IMR-90 (cell line): ENCODE results near the gene MMAB. TPM values are rescaled to one million over a fixed set of nuclear protein-coding genes. Genes with fewer than 3 reads are reported as not detected.

Source experiments
- ATAC-seq: fragments of 200-7000 bp; cut with Tn5 transposase; 2 replicates; pipeline ENCODE4 v1.9.1; 2020; ENCODE audit warnings: low read depth, mild to moderate bottlenecking, moderate library complexity
- BruUV-seq: library from RNA; stranded (reverse); fragments of 400-500 nt; replicated peaks from 2 replicates; lab custom pipeline; 2021; lab: Mats Ljungman, UMichigan
- CTCF ChIA-PET: fragments of 300-600 bp; formaldehyde crosslinking; extraction: SDS; loops from one replicate; lab custom pipeline; 2021; ENCODE audit warnings: antibody characterized with exemption; lab: Yijun Ruan, JAX
- POLR2A ChIA-PET: fragments of 300-600 bp; sonication (Branson Sonifier 250); formaldehyde crosslinking; loops from one replicate; lab custom pipeline; 2022; ENCODE audit warnings: antibody characterized with exemption; ENCODE audit not compliant: unreplicated experiment; lab: Charles Lee
- DNase-seq: peaks from one replicate; pipeline ENCODE4 v3.0.0; 2013
- H2AFZ ChIP-seq: replicated peaks from 2 replicates; pipeline ENCODE3; 2013; ENCODE audit warnings: low read length, mild to moderate bottlenecking; ENCODE audit not compliant: poor library complexity
- H2AK5ac ChIP-seq: 2 replicates; pipeline ENCODE4 v1.6.1; 2013; ENCODE audit warnings: low read depth, low read length, inconsistent platforms
- H2AK9ac ChIP-seq: replicated peaks from 2 replicates; pipeline ENCODE3; 2013; ENCODE audit warnings: mild to moderate bottlenecking, low read depth, low read length, moderate library complexity; ENCODE audit not compliant: poor library complexity
- H2BK120ac ChIP-seq: 2 replicates; pipeline ENCODE4 v1.6.1; 2013; ENCODE audit warnings: low read depth, low read length, inconsistent platforms
- H2BK15ac ChIP-seq: 3 replicates; pipeline ENCODE4 v1.6.1; 2013; ENCODE audit warnings: low read depth, low read length, inconsistent platforms
- H2BK20ac ChIP-seq: 2 replicates; pipeline ENCODE4 v1.6.1; 2013; ENCODE audit warnings: low read depth, mild to moderate bottlenecking, inconsistent platforms, low read length, moderate library complexity
- H2BK5ac ChIP-seq: 2 replicates; pipeline ENCODE4 v1.6.1; 2013; ENCODE audit warnings: mild to moderate bottlenecking, low read depth, low read length, inconsistent platforms; ENCODE audit not compliant: poor library complexity, severe bottlenecking
- H3K14ac ChIP-seq: replicated peaks from 2 replicates; pipeline ENCODE4 v1.6.1; 2013; ENCODE audit warnings: low read depth, low read length, inconsistent platforms
- H3K18ac ChIP-seq: 2 replicates; pipeline ENCODE4 v1.6.1; 2013; ENCODE audit warnings: low read depth, low read length, control low read depth
- H3K23ac ChIP-seq: 2 replicates; pipeline ENCODE4 v1.6.1; 2013; ENCODE audit warnings: low read depth, low read length, inconsistent platforms
- H3K27ac ChIP-seq: 2 replicates; pipeline ENCODE4 v1.5.1; 2013; ENCODE audit warnings: mild to moderate bottlenecking, control low read depth, low read length; ENCODE audit not compliant: insufficient read depth
- H3K27me3 ChIP-seq: 2 replicates; pipeline ENCODE4 v1.6.1; 2013; ENCODE audit warnings: low read length; ENCODE audit not compliant: control insufficient read depth, insufficient read depth
- H3K36me3 ChIP-seq: 2 replicates; pipeline ENCODE4 v1.6.1; 2013; ENCODE audit warnings: low read length, mixed read lengths; ENCODE audit not compliant: control insufficient read depth, insufficient read depth
- H3K4ac ChIP-seq: 2 replicates; pipeline ENCODE4 v1.6.1; 2013; ENCODE audit warnings: low read depth, low read length, inconsistent platforms
- H3K4me1 ChIP-seq: 2 replicates; pipeline ENCODE4 v1.6.1; 2013; ENCODE audit warnings: low read length, mixed read lengths; ENCODE audit not compliant: control insufficient read depth, insufficient read depth
- H3K4me2 ChIP-seq: 2 replicates; pipeline ENCODE4 v1.6.1; 2013; ENCODE audit warnings: low read depth, mild to moderate bottlenecking, control low read depth, low read length, moderate library complexity
- H3K4me3 ChIP-seq: 2 replicates; pipeline ENCODE4 v1.5.1; 2013; ENCODE audit warnings: low read depth, mild to moderate bottlenecking, control low read depth, low read length, moderate library complexity; ENCODE audit not compliant: insufficient read depth
- H3K56ac ChIP-seq: 2 replicates; pipeline ENCODE4 v1.6.1; 2013; ENCODE audit warnings: low read length, inconsistent platforms; ENCODE audit not compliant: insufficient read depth; ENCODE audit errors: extremely low read depth
- H3K79me1 ChIP-seq, 2 experiments: 2 replicates each; pipeline ENCODE4 v1.6.1; 2013; ENCODE audit warnings: low read length in 2 of 2, inconsistent platforms in 1 of 2, low read depth in 1 of 2
- H3K9ac ChIP-seq: 2 replicates; pipeline ENCODE4 v1.6.1; 2013; ENCODE audit warnings: low read depth, low read length, control low read depth
- H3K9me1 ChIP-seq: 2 replicates; pipeline ENCODE4 v1.6.1; 2013; ENCODE audit warnings: low read length, inconsistent platforms; ENCODE audit not compliant: insufficient read depth
- H3K9me3 ChIP-seq: 2 replicates; pipeline ENCODE4 v1.6.1; 2013; ENCODE audit warnings: low read length; ENCODE audit not compliant: control insufficient read depth, insufficient read depth
- H4K20me1 ChIP-seq: 2 replicates; pipeline ENCODE4 v1.6.1; 2013; ENCODE audit warnings: low read length, inconsistent platforms; ENCODE audit not compliant: insufficient read depth
- H4K5ac ChIP-seq: 2 replicates; pipeline ENCODE4 v1.6.1; 2013; ENCODE audit warnings: mild to moderate bottlenecking, low read depth, low read length, control low read depth
- H4K8ac ChIP-seq, 2 experiments: 2 replicates each; pipeline ENCODE4 v1.6.1; 2013; ENCODE audit warnings: low read depth in 2 of 2, low read length in 2 of 2, control low read depth in 1 of 2, inconsistent platforms in 1 of 2
- H4K91ac ChIP-seq: 2 replicates; pipeline ENCODE4 v1.6.1; 2013; ENCODE audit warnings: low read depth, low read length, inconsistent platforms; ENCODE audit not compliant: insufficient read depth
- CEBPB ChIP-seq: IDR thresholded peaks from 2 replicates; pipeline ENCODE4 v1.6.1; 2012; ENCODE audit warnings: low read depth, low read length, improper control_type of control experiment
- CHD1 ChIP-seq: IDR thresholded peaks from 2 replicates; pipeline ENCODE4 v1.6.1; 2012; ENCODE audit warnings: low read depth, low read length, improper control_type of control experiment
- CTCF ChIP-seq: conservative IDR thresholded peaks from 2 replicates; pipeline ENCODE4 v1.5.1; 2012; ENCODE audit warnings: mild to moderate bottlenecking, low read depth, low read length, improper control_type of control experiment
- ELK1 ChIP-seq: fragments of 150-350 bp; IDR thresholded peaks from 2 replicates; pipeline ENCODE4 v1.6.1; 2016; ENCODE audit warnings: low read depth, mild to moderate bottlenecking, low read length, moderate library complexity, borderline replicate concordance
- MAZ ChIP-seq: IDR thresholded peaks from 2 replicates; pipeline ENCODE4 v1.6.1; 2012; ENCODE audit warnings: low read depth, mild to moderate bottlenecking, low read length, improper control_type of control experiment, moderate library complexity, borderline replicate concordance
- MXI1 ChIP-seq: IDR thresholded peaks from 2 replicates; pipeline ENCODE4 v1.6.1; 2012; ENCODE audit warnings: low read depth, mild to moderate bottlenecking, low read length, moderate library complexity, borderline replicate concordance
- RAD21 ChIP-seq: IDR thresholded peaks from 2 replicates; pipeline ENCODE4 v1.6.1; 2012; ENCODE audit warnings: low read length, improper control_type of control experiment
- SMC3 ChIP-seq: fragments of 150-350 bp; IDR thresholded peaks from 2 replicates; pipeline ENCODE4 v1.6.1; 2016; ENCODE audit warnings: low read depth, mild to moderate bottlenecking, antibody characterized with exemption, low read length, moderate library complexity
- USF2 ChIP-seq: fragments of 150-350 bp; IDR thresholded peaks from 2 replicates; pipeline ENCODE4 v1.6.1; 2017; ENCODE audit warnings: mild to moderate bottlenecking, antibody characterized with exemption, low read length, low read depth
- WGBS, 2 experiments: methylation state at CpG; one replicate each; pipeline versions ENCODE4 v1.1.5 to v1.1.7; 2013; ENCODE audit warnings: missing lambda C conversion rate in 2 of 2; ENCODE audit not compliant: insufficient read length in 1 of 2; ENCODE audit errors: extremely low coverage in 2 of 2; 5-methylcytosine and 5-hydroxymethylcytosine counted together
- dilution Hi-C: fragments of 300-500 bp; cut with HindIII; formaldehyde crosslinking; loops from one replicate; pipeline ENCODE4 v1.14.3; 2018; ENCODE audit warnings: low sequenced_read_pairs; ENCODE audit not compliant: unreplicated experiment
- in situ Hi-C: fragments of 300-500 bp; cut with MboI; formaldehyde crosslinking; loops from 3 replicates; pipeline ENCODE4 v1.14.3; 2019; ENCODE audit warnings: low sequenced_read_pairs, inconsistent platforms, mixed read lengths
- intact Hi-C: fragments of 100-400 bp; cut with micrococcal nuclease; formaldehyde crosslinking; loops from 2 replicates; pipeline ENCODE4 v1.10.0; 2022
- polyA plus RNA-seq, 3 experiments: library from polyadenylated mRNA; depleted of rRNA; stranded (reverse); fragments of >200 nt; gene quantifications; 2 replicates each; pipeline ENCODE4 v1.2.3, GENCODE V29; 2012; ENCODE audit warnings: low replicate concordance in 1 of 3
- total RNA-seq: library from RNA; depleted of rRNA; stranded (reverse); fragments of >200 nt; gene quantifications from 2 replicates; pipeline ENCODE4 v1.2.3, GENCODE V29; 2012

MMAB gene
- total and polyA plus RNA-seq, 2 of the 4 experiments (the other 2 are of a cell fraction), result 16.5 to 16.9 TPM

GRCh38 chr12:109581334-109581691 is 8.0 kb upstream of the MMAB start:
- no peak overlapping the region for H3K14ac ChIP-seq
- no peak overlapping the region for H2BK5ac ChIP-seq
- no peak overlapping the region for H2BK15ac ChIP-seq
- ATAC-seq, result no peak
- no peak overlapping the region for H3K23ac ChIP-seq
- H2BK20ac ChIP-seq, result no peak overlapping the region
- ChIA-PET POLR2A (no interaction called here), CTCF (no interaction called here)
- no peak overlapping the region for H3K9ac ChIP-seq
- H2BK120ac ChIP-seq, result no peak overlapping the region
- H3K56ac ChIP-seq, result no peak overlapping the region
- no peaks in the 10 kb centered on the region for H3K27me3 ChIP-seq
- in situ Hi-C loops (no loop called here), dilution Hi-C loops (no loop called here), intact Hi-C loops (no loop called here)
- no peaks in the 10 kb centered on the region; a peak in 1 of 4 replicates for H3K79me1 ChIP-seq
- no peak overlapping the region for H3K4me3 ChIP-seq
- no peak for DNase-seq
- H4K91ac ChIP-seq, result no peak overlapping the region
- peaks cover 8% of the 10 kb centered on the region for H3K36me3 ChIP-seq
- H3K4me1 ChIP-seq, result no peaks in the 10 kb centered on the region
- H3K27ac ChIP-seq, result no peak overlapping the region
- H4K8ac ChIP-seq, result no peak overlapping the region
- no peak overlapping the region for H4K5ac ChIP-seq
- no peaks in the 10 kb centered on the region for H3K9me3 ChIP-seq
- no peak overlapping the region for H3K4me2 ChIP-seq
- no peak overlapping the region for H2AK9ac ChIP-seq
- H3K4ac ChIP-seq, result no peak overlapping the region
- H2AFZ ChIP-seq, result no peak overlapping the region
- no peak overlapping the region for H3K18ac ChIP-seq
- BruUV-seq, result no TSS peak
- no peak for TF ChIP-seq MAZ
- TF ChIP-seq RAD21, result no peak
- no peak for TF ChIP-seq USF2
- no peak for TF ChIP-seq MXI1
- no peak for TF ChIP-seq CEBPB
- TF ChIP-seq CTCF, result no peak
- no peak for TF ChIP-seq ELK1
- TF ChIP-seq CHD1, result no peak
- TF ChIP-seq SMC3, result no peak
- WGBS, 2 experiments, result 87% methylated on average over 6 of the region's 18 CpGs; no CpG with 5 or more reads in 1 of the 2 experiments
- 0 out of 2 replicates have a peak, but pooled peaks cover 6% of the 10 kb centered on the region for H3K9me1 ChIP-seq
- H2AK5ac ChIP-seq, result no peak overlapping the region
- no peaks in the 10 kb centered on the region for H4K20me1 ChIP-seq
